Astrocyte (in vitro differentiated cells and primary cell): Measurements from ENCODE around the gene DNAJC5. TPM values are rescaled to one million over a fixed set of nuclear protein-coding genes. Genes with fewer than 3 reads are reported as not detected.

Experiments
- DNase-seq: peaks from one replicate; pipeline ENCODE4 v3.0.0-alpha.2; 2010; ENCODE audit warnings: low read depth
- FAIRE-seq: peaks from 2 replicates; lab custom pipeline; 2011; peaks lifted over from hg19 to GRCh38; lab: Jason Lieb, UNC
- H2AFZ ChIP-seq: 2 replicates; pipeline ENCODE4 v1.6.0; 2012; ENCODE audit warnings: low read depth, low read length, inconsistent platforms
- H3K27ac ChIP-seq: 2 replicates; pipeline ENCODE4 v1.5.1; 2011; ENCODE audit warnings: low read depth, low read length, inconsistent platforms
- H3K27me3 ChIP-seq: 2 replicates; pipeline ENCODE4 v1.6.0; 2011; ENCODE audit warnings: low read length, inconsistent platforms; ENCODE audit not compliant: insufficient read depth
- H3K36me3 ChIP-seq: 2 replicates; pipeline ENCODE4 v1.5.1; 2011; ENCODE audit warnings: low read length, inconsistent platforms; ENCODE audit not compliant: insufficient read depth
- H3K4me1 ChIP-seq: 2 replicates; pipeline ENCODE4 v1.5.1; 2011; ENCODE audit warnings: low read length, inconsistent platforms; ENCODE audit not compliant: insufficient read depth
- H3K4me2 ChIP-seq: 2 replicates; pipeline ENCODE4 v1.6.0; 2012; ENCODE audit warnings: low read length, inconsistent platforms
- H3K4me3 ChIP-seq: 2 replicates; pipeline ENCODE4 v1.5.1; 2011; ENCODE audit warnings: low read depth, mild to moderate bottlenecking, low read length, inconsistent platforms; ENCODE audit not compliant: insufficient read depth
- H3K79me2 ChIP-seq: 2 replicates; pipeline ENCODE4 v1.6.0; 2012; ENCODE audit warnings: mild to moderate bottlenecking, low read length, inconsistent platforms; ENCODE audit not compliant: insufficient read depth
- H3K9ac ChIP-seq: 2 replicates; pipeline ENCODE4 v1.6.0; 2012; ENCODE audit warnings: mild to moderate bottlenecking, low read length, inconsistent platforms
- H3K9me3 ChIP-seq: 2 replicates; pipeline ENCODE4 v1.5.1; 2012; ENCODE audit warnings: low read depth, mild to moderate bottlenecking, low read length, inconsistent platforms; ENCODE audit not compliant: insufficient read depth
- H4K20me1 ChIP-seq: 2 replicates; pipeline ENCODE4 v1.6.0; 2012; ENCODE audit warnings: low read length, inconsistent platforms; ENCODE audit not compliant: insufficient read depth
- H3K27ac Mint-ChIP-seq: one replicate; pipeline ENCODE4 v1.8.0; 2021; ENCODE audit warnings: mild to moderate bottlenecking, mixed read lengths; ENCODE audit not compliant: unreplicated experiment
- H3K27me3 Mint-ChIP-seq: one replicate; pipeline ENCODE4 v1.8.0; 2021; ENCODE audit warnings: low read depth, mixed read lengths; ENCODE audit not compliant: unreplicated experiment
- H3K36me3 Mint-ChIP-seq: one replicate; pipeline ENCODE4 v1.8.0; 2021; ENCODE audit warnings: low read depth, mixed read lengths; ENCODE audit not compliant: unreplicated experiment
- H3K4me1 Mint-ChIP-seq: one replicate; pipeline ENCODE4 v1.8.0; 2021; ENCODE audit warnings: low read depth, mixed read lengths; ENCODE audit not compliant: unreplicated experiment
- H3K4me3 Mint-ChIP-seq: one replicate; pipeline ENCODE4 v1.8.0; 2021; ENCODE audit warnings: mild to moderate bottlenecking, moderate library complexity, mixed read lengths; ENCODE audit not compliant: unreplicated experiment
- H3K9me3 Mint-ChIP-seq: one replicate; pipeline ENCODE4 v1.8.0; 2021; ENCODE audit warnings: mild to moderate bottlenecking, mixed read lengths; ENCODE audit not compliant: unreplicated experiment
- CTCF ChIP-seq: IDR thresholded peaks from 2 replicates; pipeline ENCODE4 v1.5.1; 2011; ENCODE audit warnings: low read depth, mild to moderate bottlenecking, inconsistent platforms, low read length, moderate library complexity; ENCODE audit not compliant: insufficient read depth
- EZH2 ChIP-seq: IDR thresholded peaks from 2 replicates; pipeline ENCODE4 v1.6.1; 2012; ENCODE audit warnings: mild to moderate bottlenecking, low read length, inconsistent platforms; ENCODE audit not compliant: insufficient read depth
- total RNA-seq: library from RNA; stranded (reverse); gene quantifications from 2 replicates; pipeline ENCODE4 v1.2.1, GENCODE V29; 2021

The DNAJC5 gene
- total RNA-seq, 1 donor from 2014 or later, result 64.6 TPM

- Mint-ChIP-seq H3K27ac (no peak overlapping the region), H3K9me3 (no peaks in the 10 kb centered on the region), H3K36me3 (peaks cover 2% of the 10 kb centered on the region), H3K27me3 (no peaks in the 10 kb centered on the region), H3K4me3 (peak overlapping the region; percentile 82), H3K4me1 (peaks cover 12% of the 10 kb centered on the region)
- Histone ChIP-seq H3K4me2 (peak overlapping the region; percentile 83), H2AFZ (peak overlapping the region; percentile 24), H3K27me3 (no peaks in the 10 kb centered on the region), H3K27ac (peak overlapping the region; percentile 31), H3K4me1 (peaks cover 12% of the 10 kb centered on the region), H3K9me3 (no peaks in the 10 kb centered on the region), H3K9ac (peak overlapping the region; percentile 51), H4K20me1 (peaks cover 32% of the 10 kb centered on the region), H3K36me3 (no peaks in the 10 kb centered on the region), H3K79me2 (peaks cover 39% of the 10 kb centered on the region), H3K4me3 (peak overlapping the region; percentile 53)
- no peak for FAIRE-seq
- TF ChIP-seq CTCF (no peak), EZH2 (no peak)
- peak; percentile 47 for DNase-seq
Measured at GRCh38 chr20:63957004-63957689, 62.2 kb downstream of the DNAJC5 start.

- Mint-ChIP-seq H3K27ac (no peak overlapping the region), H3K27me3 (no peaks in the 10 kb centered on the region), H3K4me3 (no peak overlapping the region), H3K9me3 (no peaks in the 10 kb centered on the region), H3K4me1 (peaks cover 12% of the 10 kb centered on the region), H3K36me3 (peaks cover 2% of the 10 kb centered on the region)
- DNase-seq (no peak), FAIRE-seq (no peak)
- TF ChIP-seq EZH2 (no peak), CTCF (no peak)
- Histone ChIP-seq H3K9me3 (no peaks in the 10 kb centered on the region), H2AFZ (no peak overlapping the region), H3K9ac (no peak overlapping the region), H3K4me3 (no peak overlapping the region), H3K79me2 (peaks cover 32% of the 10 kb centered on the region), H3K36me3 (no peaks in the 10 kb centered on the region), H3K4me1 (peaks cover 12% of the 10 kb centered on the region), H4K20me1 (peaks cover 25% of the 10 kb centered on the region), H3K27ac (peak overlapping the region; percentile 19), H3K4me2 (peak overlapping the region; percentile 83), H3K27me3 (no peaks in the 10 kb centered on the region)
Measured at GRCh38 chr20:63957690-63958441, 62.9 kb downstream of the DNAJC5 start.
